ENCODE measurements around the gene P2RX4.

DNA sequence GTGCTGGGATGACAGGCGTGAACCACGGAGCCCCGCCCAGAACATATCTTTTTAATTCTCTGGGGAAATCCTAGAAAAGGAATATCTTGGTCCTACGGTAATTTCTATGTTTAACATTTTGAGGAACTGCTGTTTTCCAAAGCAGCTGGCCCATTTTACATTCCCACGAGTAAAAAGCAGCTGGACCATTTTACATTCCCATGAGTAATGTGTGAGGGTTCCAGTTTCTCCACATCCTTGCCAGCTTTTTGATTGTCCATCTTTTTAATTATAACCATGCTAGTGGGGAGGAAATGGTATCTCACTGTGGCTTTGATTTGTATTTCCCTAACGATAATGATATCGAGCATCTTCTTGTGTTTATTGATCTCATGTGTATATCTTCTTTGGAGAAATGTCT is 4.4 kb upstream of the P2RX4 start:
- TF ChIP-seq GABPA (IDR thresholded peaks at IDR 0.05; ENCODE audit: low read depth, low read length) (no peak), GABPA (CRISPR knock-in tag; IDR thresholded peaks at IDR 0.05; ENCODE audit: low read depth) (no peak), PAX8 (CRISPR knock-in tag; IDR thresholded peaks at IDR 0.05; ENCODE audit: borderline replicate concordance) (no peak), ZNF83 (CRISPR knock-in tag; IDR thresholded peaks at IDR 0.05; ENCODE audit: borderline replicate concordance) (no peak), ZIK1 (CRISPR knock-in tag; IDR thresholded peaks at IDR 0.05; ENCODE audit: borderline replicate concordance, low read depth) (no peak), POLR2G (IDR thresholded peaks at IDR 0.05; ENCODE audit: low read depth, low read length) (no peak), TAF1 (CRISPR knock-in tag; IDR thresholded peaks at IDR 0.05) (no peak), ZNF263 (CRISPR knock-in tag; IDR thresholded peaks at IDR 0.05) (no peak)
- TF ChIP-seq, protein P1, sequence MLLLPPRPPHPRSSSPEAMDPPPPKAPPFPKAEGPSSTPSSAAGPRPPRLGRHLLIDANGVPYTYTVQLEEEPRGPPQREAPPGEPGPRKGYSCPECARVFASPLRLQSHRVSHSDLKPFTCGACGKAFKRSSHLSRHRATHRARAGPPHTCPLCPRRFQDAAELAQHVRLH (CRISPR knock-in tag; IDR thresholded peaks at IDR 0.05; ENCODE audit: borderline replicate concordance, low read depth): no peak
